Colonic mucosa (tissue), 4 donors: Measurements from ENCODE around the gene TEX22. TPM values are rescaled to one million over a fixed set of nuclear protein-coding genes. Genes with fewer than 3 reads are reported as not detected.

Source experiments
- DNase-seq: peaks from one replicate; pipeline ENCODE4 v3.0.0-alpha.2; 2020
- H3K27ac ChIP-seq: fragments of 200-600 bp; one replicate; pipeline ENCODE4 v1.8.0; 2021
- H3K27me3 ChIP-seq: fragments of 200-600 bp; one replicate; pipeline ENCODE4 v1.8.0; 2021
- H3K36me3 ChIP-seq: fragments of 200-600 bp; one replicate; pipeline ENCODE4 v1.8.0; 2021
- H3K4me1 ChIP-seq: fragments of 200-600 bp; one replicate; pipeline ENCODE4 v1.8.0; 2021; ENCODE audit warnings: mild to moderate bottlenecking
- H3K4me3 ChIP-seq: fragments of 200-600 bp; one replicate; pipeline ENCODE4 v1.8.0; 2021
- H3K9ac ChIP-seq, 2 donors: one replicate each; pipeline ENCODE4 v1.7.0; 2013; ENCODE audit warnings: control low read depth in 2 of 2, low read depth in 2 of 2, low read length in 2 of 2
- H3K9me3 ChIP-seq: fragments of 200-600 bp; one replicate; pipeline ENCODE4 v1.8.0; 2021
- CTCF ChIP-seq: fragments of 200-600 bp; IDR thresholded peaks from one replicate; pipeline ENCODE4 v1.8.0; 2022; ENCODE audit warnings: antibody characterized with exemption, mild to moderate bottlenecking
- intact Hi-C: fragments of 100-400 bp; cut with DNase I; formaldehyde crosslinking; loops from one replicate; pipeline ENCODE4 v1.14.1; 2022
- total RNA-seq, 2 donors: library from RNA; stranded (reverse); fragmentation: NEBNext Ultra II Directional in 1 of 2; extraction: Animal tissue kit (Norgen Biotek cat#: 25700) in 1 of 2; gene quantifications; one replicate each; pipeline ENCODE4 v1.2.1, GENCODE V29; 2021
- donor health status: healthy.
- donor health status: DM: no; HTN: no; CAD: no.
- donor health status: DM: no; HTN: no; CAD: no.

Gene TEX22
- total RNA-seq, 2 donors from 2014 or later, result 1.4 to 2.4 TPM

- DNase-seq, result no peak
- Histone ChIP-seq H3K9ac (no peak overlapping the region), H3K4me1 (no peaks in the 10 kb centered on the region), H3K36me3 (no peaks in the 10 kb centered on the region), H3K27ac (no peak overlapping the region), H3K27me3 (no peaks in the 10 kb centered on the region), H3K4me3 (no peak overlapping the region), H3K9me3 (no peaks in the 10 kb centered on the region)
- no peak for TF ChIP-seq CTCF
- intact Hi-C loops, result no loop called here
Measured at GRCh38 chr14:105375635-105376057, 22.7 kb upstream of the TEX22 start.

GRCh38 chr14:105376521-105377440, 21.6 kb upstream of the TEX22 start:
- Histone ChIP-seq H3K9me3 (no peaks in the 10 kb centered on the region), H3K4me1 (no peaks in the 10 kb centered on the region), H3K36me3 (no peaks in the 10 kb centered on the region), H3K27ac (no peak overlapping the region), H3K9ac (no peak overlapping the region), H3K4me3 (no peak overlapping the region), H3K27me3 (no peaks in the 10 kb centered on the region)
- intact Hi-C loops, result no loop called here
- no peak for TF ChIP-seq CTCF
- DNase-seq, result no peak

- Histone ChIP-seq H3K36me3 (no peaks in the 10 kb centered on the region), H3K4me1 (no peaks in the 10 kb centered on the region), H3K9ac (no peak overlapping the region), H3K4me3 (no peak overlapping the region), H3K27me3 (no peaks in the 10 kb centered on the region), H3K27ac (no peak overlapping the region), H3K9me3 (no peaks in the 10 kb centered on the region)
- no peak for TF ChIP-seq CTCF
- no peak for DNase-seq
- intact Hi-C loops, result no loop called here
Measured at GRCh38 chr14:105377555-105378182, 20.7 kb upstream of the TEX22 start.

GRCh38 chr14:105378199-105378598, 20.1 kb upstream of the TEX22 start:
- no peaks in the 10 kb centered on the region for H3K27me3 ChIP-seq
- no peaks in the 10 kb centered on the region for H3K9me3 ChIP-seq
- intact Hi-C loops, result no loop called here
- no peak overlapping the region for H3K9ac ChIP-seq
- H3K4me1 ChIP-seq, result no peaks in the 10 kb centered on the region
- H3K27ac ChIP-seq, result no peak overlapping the region
- TF ChIP-seq CTCF, result no peak
- no peaks in the 10 kb centered on the region for H3K36me3 ChIP-seq
- no peak overlapping the region for H3K4me3 ChIP-seq
- no peak for DNase-seq

- H3K9me3 ChIP-seq, result no peaks in the 10 kb centered on the region
- no peak overlapping the region for H3K4me3 ChIP-seq
- intact Hi-C loops, result no loop called here
- H3K27ac ChIP-seq, result no peak overlapping the region
- DNase-seq, result no peak
- H3K4me1 ChIP-seq, result no peaks in the 10 kb centered on the region
- no peaks in the 10 kb centered on the region for H3K36me3 ChIP-seq
- H3K27me3 ChIP-seq, result no peaks in the 10 kb centered on the region
- H3K9ac ChIP-seq, result no peak overlapping the region
- TF ChIP-seq CTCF, result no peak
Measured at GRCh38 chr14:105378873-105379685, 19.3 kb upstream of the TEX22 start.
